Spleen (tissue), 11 donors: ENCODE measurements around the gene TAOK3. TPM values are rescaled to one million over a fixed set of nuclear protein-coding genes. Genes with fewer than 3 reads are reported as not detected.

Source experiments
- DNase-seq: peaks from one replicate; pipeline ENCODE4 v3.0.0-alpha.2; 2020
- H3K27ac ChIP-seq, 8 donors: fragments of 200-600 bp; sonication (generic) in 7 of 8; 1 replicate in 4 of 8; 2 replicates in 4 of 8; pipeline versions ENCODE4 v1.5.0 to v1.8.0; 2016 to 2021; ENCODE audit warnings: inconsistent platforms in 4 of 8, mild to moderate bottlenecking in 4 of 8, moderate library complexity in 1 of 8
- H3K27me3 ChIP-seq, 7 donors: fragments of 200-600 bp; sonication (generic) in 6 of 7; replicated peaks in 1 of 7; 1 replicate in 4 of 7; 2 replicates in 3 of 7; pipeline versions ENCODE4 v1.5.0 to v1.8.0; 2016 to 2021; ENCODE audit warnings: inconsistent platforms in 3 of 7, mild to moderate bottlenecking in 1 of 7
- H3K36me3 ChIP-seq, 6 donors: fragments of 200-600 bp; sonication (generic) in 5 of 6; 1 replicate in 4 of 6; 2 replicates in 2 of 6; pipeline versions ENCODE4 v1.5.0 to v1.8.0; 2016 to 2021; ENCODE audit warnings: inconsistent platforms in 2 of 6
- H3K4me1 ChIP-seq, 6 donors: fragments of 200-600 bp; sonication (generic) in 5 of 6; 1 replicate in 3 of 6; 2 replicates in 3 of 6; pipeline versions ENCODE4 v1.5.0 to v1.8.0; 2016 to 2021; ENCODE audit warnings: inconsistent platforms in 3 of 6
- H3K4me3 ChIP-seq, 8 donors: fragments of 200-600 bp; sonication (generic) in 7 of 8; 1 replicate in 4 of 8; 2 replicates in 4 of 8; pipeline versions ENCODE4 v1.5.0 to v1.8.0; 2016 to 2021; ENCODE audit warnings: inconsistent platforms in 4 of 8, mild to moderate bottlenecking in 4 of 8, moderate library complexity in 2 of 8
- H3K9me3 ChIP-seq, 8 donors: fragments of 200-600 bp; sonication (generic) in 7 of 8; 1 replicate in 4 of 8; 2 replicates in 4 of 8; pipeline versions ENCODE4 v1.5.0 to v1.8.0; 2016 to 2021; ENCODE audit warnings: inconsistent platforms in 4 of 8
- POLR2A ChIP-seq, 3 donors: fragments of 450-650 bp; IDR thresholded peaks; one replicate each; pipeline ENCODE4 v1.5.1; 2017; ENCODE audit warnings: antibody characterized with exemption in 3 of 3, mild to moderate bottlenecking in 1 of 3
- POLR2AphosphoS5 ChIP-seq, 3 donors: sonication (generic); formaldehyde crosslinking; IDR thresholded peaks; one replicate each; pipeline ENCODE4 v1.5.1; 2017; ENCODE audit warnings: antibody characterized with exemption in 3 of 3
- WGBS, 5 donors: extraction: QIAGEN DNeasy Blood & Tissue Kit in 3 of 5; methylation state at CpG; one replicate each; pipeline versions ENCODE4 v1.1.5 to v1.1.7; 2013 to 2018; 5-methylcytosine and 5-hydroxymethylcytosine counted together
- intact Hi-C: fragments of 100-400 bp; cut with DNase I; formaldehyde crosslinking; loops from one replicate; pipeline ENCODE4 v1.15.0; 2023; ENCODE audit warnings: low total_unique reads
- polyA plus RNA-seq, 3 donors: library from polyadenylated mRNA; stranded (reverse); fragments of 200-250 nt; gene quantifications; one replicate each; pipeline ENCODE4 v1.2.1, GENCODE V29; 2013
- total RNA-seq, 7 donors: library from RNA; depleted of rRNA in 3 of 7; stranded (reverse); fragments of >200 nt in 3 of 7; fragmentation: NEBNext Ultra II Directional in 4 of 7; extraction: Animal tissue kit (Norgen Biotek cat#: 25700) in 4 of 7; gene quantifications; one replicate each; pipeline versions ENCODE4 v1.1.0 to v1.2.1, GENCODE V29; 2016 to 2021
- TF ChIP-seq, protein P1 (sequence below), 11 experiments: fragments of 200-600 bp in 7 of 11; fragments of 450-650 bp in 4 of 11; sonication (generic) in 4 of 11; IDR thresholded peaks in 8 of 11; conservative IDR thresholded peaks in 3 of 11; 1 replicate in 7 of 11; 2 replicates in 4 of 11; pipeline versions ENCODE4 v1.4.0 to v1.8.0; 2016 to 2021; ENCODE audit warnings: antibody characterized with exemption in 11 of 11, inconsistent platforms in 4 of 11, mild to moderate bottlenecking in 1 of 11
- donor health status: healthy with polysubstance abuse.
- donor health status: DM: no; HTN: no; CAD: no; lungs with moderate emphysema.
- donor health status: DM: no; HTN: no; CAD: no.
- donor health status: Bipolar disorder and iron deficiency.
- donor health status: healthy.
- donor health status: DM: no; HTN: no; CAD: no.
- donor health status: DM: yes; HTN: yes; CAD: no.

Gene TAOK3
- total and polyA plus RNA-seq, 10 donors, result 12.7 to 80.8 (median 56.5) TPM

DNA sequence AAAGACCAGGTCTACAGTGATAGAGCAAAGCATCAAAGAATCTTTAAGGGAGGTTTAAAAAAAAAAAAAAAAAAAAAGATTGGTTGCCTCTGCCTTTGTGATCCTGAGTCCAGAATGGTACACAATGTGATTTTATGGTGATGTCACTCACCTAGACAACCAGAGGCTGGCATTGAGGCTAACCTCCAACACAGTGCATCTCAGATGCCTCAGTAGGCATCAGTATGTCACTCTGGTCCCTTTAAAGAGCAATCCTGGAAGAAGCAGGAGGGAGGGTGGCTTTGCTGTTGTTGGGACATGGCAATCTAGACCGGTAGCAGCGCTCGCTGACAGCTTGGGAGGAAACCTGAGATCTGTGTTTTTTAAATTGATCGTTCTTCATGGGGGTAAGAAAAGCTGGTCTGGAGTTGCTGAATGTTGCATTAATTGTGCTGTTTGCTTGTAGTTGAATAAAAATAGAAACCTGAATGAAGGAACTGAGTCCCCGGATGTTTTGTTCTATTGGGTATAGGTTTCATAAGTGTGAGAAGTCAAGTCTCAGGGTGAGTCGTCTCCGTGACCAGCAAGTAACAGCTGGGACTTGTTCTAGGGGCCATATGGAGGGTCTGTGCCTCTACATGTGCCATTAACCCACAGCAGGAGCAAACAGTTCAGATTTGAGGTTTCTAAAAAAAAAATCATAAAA, 227.5 kb downstream of the TAOK3 start:
- intact Hi-C loops, result no loop called here
- TF ChIP-seq POLR2AphosphoS5 (IDR thresholded peaks at IDR 0.05), result no peak
- TF ChIP-seq, protein P1, sequence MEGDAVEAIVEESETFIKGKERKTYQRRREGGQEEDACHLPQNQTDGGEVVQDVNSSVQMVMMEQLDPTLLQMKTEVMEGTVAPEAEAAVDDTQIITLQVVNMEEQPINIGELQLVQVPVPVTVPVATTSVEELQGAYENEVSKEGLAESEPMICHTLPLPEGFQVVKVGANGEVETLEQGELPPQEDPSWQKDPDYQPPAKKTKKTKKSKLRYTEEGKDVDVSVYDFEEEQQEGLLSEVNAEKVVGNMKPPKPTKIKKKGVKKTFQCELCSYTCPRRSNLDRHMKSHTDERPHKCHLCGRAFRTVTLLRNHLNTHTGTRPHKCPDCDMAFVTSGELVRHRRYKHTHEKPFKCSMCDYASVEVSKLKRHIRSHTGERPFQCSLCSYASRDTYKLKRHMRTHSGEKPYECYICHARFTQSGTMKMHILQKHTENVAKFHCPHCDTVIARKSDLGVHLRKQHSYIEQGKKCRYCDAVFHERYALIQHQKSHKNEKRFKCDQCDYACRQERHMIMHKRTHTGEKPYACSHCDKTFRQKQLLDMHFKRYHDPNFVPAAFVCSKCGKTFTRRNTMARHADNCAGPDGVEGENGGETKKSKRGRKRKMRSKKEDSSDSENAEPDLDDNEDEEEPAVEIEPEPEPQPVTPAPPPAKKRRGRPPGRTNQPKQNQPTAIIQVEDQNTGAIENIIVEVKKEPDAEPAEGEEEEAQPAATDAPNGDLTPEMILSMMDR (IDR thresholded peaks at IDR 0.05 in 8 of 11, conservative IDR thresholded peaks at IDR 0.05 in 3 of 11), result no peak
- TF ChIP-seq POLR2A (IDR thresholded peaks at IDR 0.05), result no peak
- Histone ChIP-seq H3K27ac (peak overlapping the region in 3 of 8 donors; percentile 21 to 61 (median 31)), H3K36me3 (peaks cover 0 to 100% (median 49%) of the 10 kb centered on the region in 6 donors), H3K27me3 (no peaks in the 10 kb centered on the region), H3K4me3 (no peak overlapping the region), H3K4me1 (no peaks in the 10 kb centered on the region), H3K9me3 (no peaks in the 10 kb centered on the region)
- no peak for DNase-seq
- 75 to 82% (median 80%) methylated on average over 7 of the region's 7 CpGs for WGBS, 5 donors

DNA sequence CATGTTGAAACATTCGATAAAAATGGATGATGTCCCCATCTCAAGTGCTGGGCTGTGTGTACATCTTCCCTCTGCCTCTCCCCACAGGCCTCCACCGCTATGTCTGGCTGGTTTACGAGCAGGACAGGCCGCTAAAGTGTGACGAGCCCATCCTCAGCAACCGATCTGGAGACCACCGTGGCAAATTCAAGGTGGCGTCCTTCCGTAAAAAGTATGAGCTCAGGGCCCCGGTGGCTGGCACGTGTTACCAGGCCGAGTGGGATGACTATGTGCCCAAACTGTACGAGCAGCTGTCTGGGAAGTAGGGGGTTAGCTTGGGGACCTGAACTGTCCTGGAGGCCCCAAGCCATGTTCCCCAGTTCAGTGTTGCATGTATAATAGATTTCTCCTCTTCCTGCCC, 228.2 kb downstream of the TAOK3 start:
- no peak overlapping the region for H3K27ac ChIP-seq
- peaks cover 0 to 6% (median 0%) of the 10 kb centered on the region in 6 donors for H3K4me1 ChIP-seq
- DNase-seq, result no peak
- H3K9me3 ChIP-seq, result no peaks in the 10 kb centered on the region
- H3K27me3 ChIP-seq, result no peaks in the 10 kb centered on the region
- H3K36me3 ChIP-seq, result peaks cover 0 to 100% (median 52%) of the 10 kb centered on the region in 6 donors
- intact Hi-C loops, result no loop called here
- WGBS, 5 donors, result 94 to 99% (median 95%) methylated on average over 13 of the region's 13 CpGs
- TF ChIP-seq POLR2AphosphoS5 (IDR thresholded peaks at IDR 0.05) (no peak), POLR2A (IDR thresholded peaks at IDR 0.05) (no peak)
- TF ChIP-seq, protein P1 (IDR thresholded peaks at IDR 0.05 in 8 of 11, conservative IDR thresholded peaks at IDR 0.05 in 3 of 11), result no peak
- no peak overlapping the region for H3K4me3 ChIP-seq

DNA sequence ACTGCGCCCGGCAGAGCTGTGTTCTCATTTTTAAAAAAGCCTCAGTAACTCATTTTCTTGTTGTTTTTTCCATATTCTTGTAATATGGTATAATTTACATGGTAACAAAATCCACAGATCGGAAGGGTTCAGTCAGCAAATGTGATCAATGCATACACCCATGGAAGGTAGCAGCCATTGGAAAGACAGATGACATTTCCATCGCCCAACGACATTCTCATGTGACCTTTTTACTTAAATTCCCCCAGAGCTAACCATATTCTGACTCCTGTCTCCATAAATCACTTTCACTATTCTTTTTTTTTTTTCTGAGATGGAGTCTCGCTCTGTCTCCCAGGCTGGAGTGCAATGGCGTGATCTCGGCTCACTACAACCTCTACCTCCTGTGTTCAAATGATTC, 231.9 kb downstream of the TAOK3 start:
- intact Hi-C loops, result no loop called here
- no peaks in the 10 kb centered on the region for H3K9me3 ChIP-seq
- H3K27ac ChIP-seq, result no peak overlapping the region
- TF ChIP-seq POLR2A (IDR thresholded peaks at IDR 0.05), result no peak
- TF ChIP-seq, protein P1 (IDR thresholded peaks at IDR 0.05 in 8 of 11, conservative IDR thresholded peaks at IDR 0.05 in 3 of 11), result no peak
- no peak for TF ChIP-seq POLR2AphosphoS5 (IDR thresholded peaks at IDR 0.05)
- 95 to 98% (median 96%) methylated on average over 8 of the region's 8 CpGs for WGBS, 5 donors
- peaks cover 0 to 41% (median 28%) of the 10 kb centered on the region in 6 donors for H3K4me1 ChIP-seq
- no peak for DNase-seq
- no peak overlapping the region for H3K4me3 ChIP-seq
- no peaks in the 10 kb centered on the region for H3K27me3 ChIP-seq
- H3K36me3 ChIP-seq, result peaks cover 0 to 81% (median 52%) of the 10 kb centered on the region in 6 donors

DNA sequence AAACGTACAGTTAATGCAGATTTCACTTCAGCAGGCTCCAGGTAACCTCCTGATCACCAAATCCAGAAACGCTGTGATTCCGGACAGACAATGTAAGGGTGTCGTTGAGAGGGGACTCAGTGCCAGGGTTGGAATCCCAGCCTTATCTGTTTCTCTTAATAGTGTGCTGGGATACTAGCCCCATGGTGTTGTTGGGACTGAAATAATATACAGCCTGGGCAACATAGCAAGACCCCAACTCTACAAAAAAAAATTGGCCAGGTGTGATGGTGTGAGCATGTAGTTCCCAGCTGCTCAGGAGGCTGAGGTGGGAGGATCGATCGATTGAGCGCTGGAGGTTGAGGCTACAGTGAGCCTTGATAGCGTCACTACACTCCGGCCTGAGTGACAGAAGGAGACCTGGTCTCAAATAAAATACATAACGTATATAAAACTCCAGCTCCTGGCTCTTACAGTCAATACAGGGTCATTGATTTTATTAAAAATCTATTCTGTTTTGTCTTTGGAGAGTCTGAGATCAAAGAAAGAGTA, 235.5 kb downstream of the TAOK3 start:
- no peak for TF ChIP-seq POLR2AphosphoS5 (IDR thresholded peaks at IDR 0.05)
- TF ChIP-seq, protein P1 (IDR thresholded peaks at IDR 0.05 in 8 of 11, conservative IDR thresholded peaks at IDR 0.05 in 3 of 11), result no peak
- TF ChIP-seq POLR2A (IDR thresholded peaks at IDR 0.05), result no peak
- Histone ChIP-seq H3K27ac (peak overlapping the region in 5 of 8 donors; percentile 75 to 86 (median 83)), H3K4me3 (peak overlapping the region; percentile 81 to 97 (median 92)), H3K36me3 (peaks cover 0 to 45% (median 33%) of the 10 kb centered on the region in 6 donors), H3K9me3 (no peaks in the 10 kb centered on the region), H3K27me3 (no peaks in the 10 kb centered on the region), H3K4me1 (peaks cover 0 to 58% (median 37%) of the 10 kb centered on the region in 6 donors)
- 86 to 91% (median 87%) methylated on average over 10 of the region's 10 CpGs for WGBS, 5 donors
- DNase-seq, result no peak
- intact Hi-C loops, result no loop called here
